Epithelial cell of proximal tubule (primary cell): ENCODE measurements around the gene NPIPB12. TPM values are rescaled to one million over a fixed set of nuclear protein-coding genes. Genes with fewer than 3 reads are reported as not detected.
"Not testable (repeated sequence)": the region's sequence is repeated elsewhere in the genome, so short reads cannot be mapped to it uniquely, and the experiment has no call there.

Experiments used
- DNase-seq: peaks from one replicate; pipeline ENCODE4 v3.0.0-alpha.2; 2011; ENCODE audit warnings: low read depth
- H3K4me3 ChIP-seq: 2 replicates; pipeline ENCODE4 v1.5.1; 2011; ENCODE audit warnings: low read depth, mild to moderate bottlenecking, low read length
- total RNA-seq: library from RNA; depleted of rRNA; stranded (reverse); fragments of >200 nt; gene quantifications from 2 replicates; pipeline ENCODE4 v1.2.3, GENCODE V29; 2015

Gene NPIPB12
- 2.3 and 9.5 TPM in 2 replicates for total RNA-seq

- not testable (repeated sequence) for H3K4me3 ChIP-seq, DNase-seq
These were observed at the start of gene NPIPB12 for GRCh38 chr16:29506308-29506707. TSS of gene NPIPB12 (minus strand) at chr16:29506408.

- DNase-seq, H3K4me3 ChIP-seq: not testable (repeated sequence)
These were observed 15.3 kb upstream of the NPIPB12 start for GRCh38 chr16:29521520-29521919.

GRCh38 chr16:29482276-29482675 lies 23.9 kb downstream of the NPIPB12 start:
- not testable (repeated sequence) for H3K4me3 ChIP-seq, DNase-seq

- DNase-seq, H3K4me3 ChIP-seq: not testable (repeated sequence)
These were observed 34.1 kb downstream of the NPIPB12 start for GRCh38 chr16:29472065-29472464.

- H3K4me3 ChIP-seq, DNase-seq: not testable (repeated sequence)
These were observed 36.5 kb downstream of the NPIPB12 start for GRCh38 chr16:29469660-29470059.

GRCh38 chr16:29467654-29468366 lies 38.4 kb downstream of the NPIPB12 start:
- not testable (repeated sequence) for DNase-seq

GRCh38 chr16:29466904-29467303 lies 39.3 kb downstream of the NPIPB12 start:
- DNase-seq, H3K4me3 ChIP-seq: not testable (repeated sequence)

More at GRCh38 chr16:29467654-29468366, 38.4 kb downstream of the NPIPB12 start:
- not testable (repeated sequence) for H3K4me3 ChIP-seq

- not testable (repeated sequence) for DNase-seq, H3K4me3 ChIP-seq
These were observed 40.0 kb downstream of the NPIPB12 start for GRCh38 chr16:29465985-29466824.

GRCh38 chr16:29460647-29461030 lies 45.6 kb downstream of the NPIPB12 start:
- not testable (repeated sequence) for DNase-seq, H3K4me3 ChIP-seq

- not testable (repeated sequence) for H3K4me3 ChIP-seq, DNase-seq
These were observed 46.2 kb downstream of the NPIPB12 start, which contains the start of gene SULT1A4 for GRCh38 chr16:29459706-29460646. TSS of gene SULT1A4 (plus strand) at chr16:29459913. CDS start at chr16:29461386, 1,473 bp downstream.

- DNase-seq, result not testable (repeated sequence)
These were observed 48.5 kb downstream of the NPIPB12 start for GRCh38 chr16:29457660-29458059.

GRCh38 chr16:29454828-29455227 lies 51.4 kb downstream of the NPIPB12 start:
- not testable (repeated sequence) for DNase-seq, H3K4me3 ChIP-seq

More at GRCh38 chr16:29457660-29458059, 48.5 kb downstream of the NPIPB12 start:
- H3K4me3 ChIP-seq, result not testable (repeated sequence)

- not testable (repeated sequence) for DNase-seq
These were observed 51.9 kb downstream of the NPIPB12 start, which contains the start of the genes BOLA2 and SLX1B for GRCh38 chr16:29454269-29454668. TSS of gene BOLA2 (minus strand) at chr16:29454351. CDS start at chr16:29454253, 98 bp downstream. TSS of gene SLX1B (plus strand) at chr16:29454533.

GRCh38 chr16:29453754-29454153 lies 52.5 kb downstream of the NPIPB12 start:
- not testable (repeated sequence) for DNase-seq

More at GRCh38 chr16:29454269-29454668, 51.9 kb downstream of the NPIPB12 start, which contains the start of the genes BOLA2 and SLX1B:
- not testable (repeated sequence) for H3K4me3 ChIP-seq

More at GRCh38 chr16:29453754-29454153, 52.5 kb downstream of the NPIPB12 start:
- not testable (repeated sequence) for H3K4me3 ChIP-seq

Other genes with a start within 250 kb of the NPIPB12 start
- gene NPIPB11, start 99.7 kb downstream of the NPIPB12 start, total RNA-seq, result 0.43 and 0.75 TPM in 2 replicates
- gene BOLA2, start 52.1 kb downstream of the NPIPB12 start, total RNA-seq, result 29.8 and 36.0 TPM in 2 replicates
- 51.7 and 79.1 TPM in 2 replicates for gene SLX1B, start 51.9 kb downstream of the NPIPB12 start, total RNA-seq
- 2.2 and 2.9 TPM in 2 replicates for gene SULT1A4, start 46.5 kb downstream of the NPIPB12 start, total RNA-seq
- 0.43 TPM in 1 of 2 replicates, not detected in the other for gene SPN, start 156.8 kb upstream of the NPIPB12 start, total RNA-seq
- gene QPRT, start 172.8 kb upstream of the NPIPB12 start, total RNA-seq, result 89.9 and 148 TPM in 2 replicates
- gene C16orf54, start 239.6 kb upstream of the NPIPB12 start, total RNA-seq, result not detected in 2 replicates